Mesodermal cell (in vitro differentiated cells): ENCODE measurements around the gene FMNL1.

Experiments
- H3K27ac ChIP-seq: 2 replicates; pipeline ENCODE4 v1.7.0; 2013; ENCODE audit warnings: mild to moderate bottlenecking, low read depth, low read length, moderate library complexity; ENCODE audit not compliant: severe bottlenecking
- H3K36me3 ChIP-seq: 2 replicates; pipeline ENCODE4 v1.7.1; 2013; ENCODE audit warnings: mild to moderate bottlenecking, low read length, moderate library complexity; ENCODE audit not compliant: control insufficient read depth, insufficient read depth
- H3K4me1 ChIP-seq: one replicate; pipeline ENCODE4 v1.7.1; 2013; ENCODE audit warnings: mild to moderate bottlenecking, low read length; ENCODE audit not compliant: insufficient read depth, control insufficient read depth, poor library complexity, severe bottlenecking
- H3K4me3 ChIP-seq: 2 replicates; pipeline ENCODE4 v1.7.0; 2013; ENCODE audit warnings: low read length, control low read depth, mild to moderate bottlenecking; ENCODE audit not compliant: insufficient read depth, poor library complexity, severe bottlenecking; ENCODE audit errors: extremely low read depth
- H3K9me3 ChIP-seq: 2 replicates; pipeline ENCODE4 v1.7.1; 2013; ENCODE audit warnings: mild to moderate bottlenecking, low read length, moderate library complexity; ENCODE audit not compliant: control insufficient read depth
- WGBS, 2 experiments: methylation state at CpG; one replicate each; pipeline ENCODE4 v1.1.5; 2013; ENCODE audit warnings: missing lambda C conversion rate in 2 of 2; ENCODE audit not compliant: insufficient coverage in 2 of 2; 5-methylcytosine and 5-hydroxymethylcytosine counted together

The FMNL1 gene

DNA sequence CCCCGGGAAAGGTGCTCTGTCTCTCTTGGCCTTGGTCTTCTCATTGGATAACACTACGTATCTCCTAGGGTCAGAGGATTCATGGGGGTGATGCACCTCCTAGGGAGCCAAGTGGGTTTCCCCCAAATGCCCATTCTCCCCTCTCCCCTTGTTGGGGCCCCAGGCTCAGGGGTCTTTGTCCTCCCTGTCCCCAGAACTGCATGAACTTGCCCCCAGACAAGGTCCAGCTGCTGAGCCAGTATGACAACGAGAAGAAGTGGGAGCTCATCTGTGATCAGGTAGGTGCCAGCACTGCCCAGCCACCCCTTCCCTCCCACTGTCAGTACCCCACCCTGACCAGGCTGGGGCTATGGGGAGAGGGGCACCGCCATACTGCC, 8.7 kb downstream of the FMNL1 start:
- WGBS, 2 experiments = 95 to 100% methylated on average over 3 to 4 of the region's 4 CpGs
- H3K27ac ChIP-seq = no peak overlapping the region
- H3K36me3 ChIP-seq = no peaks in the 10 kb centered on the region
- H3K4me1 ChIP-seq = peaks cover 46% of the 10 kb centered on the region
- H3K9me3 ChIP-seq = no peaks in the 10 kb centered on the region
- H3K4me3 ChIP-seq = no peak overlapping the region

DNA sequence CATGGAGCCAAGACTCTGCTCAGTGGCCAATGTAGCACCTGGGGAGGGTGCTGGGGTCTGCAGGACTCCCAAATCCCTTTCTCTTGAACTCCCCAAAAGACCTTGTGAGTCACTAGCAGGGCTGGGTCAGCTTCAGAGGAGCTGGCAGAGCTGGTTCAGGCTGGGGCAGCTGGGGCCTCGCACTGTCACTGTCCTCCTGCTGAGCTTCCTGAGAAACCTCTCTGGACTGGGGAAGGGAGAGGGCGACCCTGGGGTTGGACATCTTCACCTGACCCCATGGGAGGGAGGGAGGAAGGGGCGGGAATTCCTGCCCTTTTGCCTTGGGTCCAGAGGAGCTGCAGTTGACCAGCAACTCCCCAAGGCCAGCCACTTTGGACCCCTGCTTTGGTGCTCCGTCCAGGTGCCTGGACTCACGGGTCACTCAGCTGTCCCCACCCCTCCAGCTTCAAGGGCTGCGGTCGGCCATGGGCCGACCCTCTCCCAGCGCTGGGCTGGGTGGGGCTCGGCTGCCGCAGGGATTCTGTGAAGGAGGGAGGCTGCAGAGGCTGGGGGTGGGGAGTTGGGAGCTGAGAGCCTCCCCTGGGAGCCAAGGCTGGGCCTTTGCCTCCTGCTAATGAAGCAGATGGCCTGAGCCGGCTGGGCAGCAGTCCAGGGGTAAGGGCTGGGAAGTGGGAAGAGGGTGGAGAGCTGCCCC, 9.2 kb downstream of the FMNL1 start:
- no peak overlapping the region for H3K27ac ChIP-seq
- no peak overlapping the region for H3K4me3 ChIP-seq
- 61 to 68% methylated on average over 6 of the region's 12 CpGs for WGBS, 2 experiments
- no peaks in the 10 kb centered on the region for H3K36me3 ChIP-seq
- H3K9me3 ChIP-seq = no peaks in the 10 kb centered on the region
- H3K4me1 ChIP-seq = peaks cover 43% of the 10 kb centered on the region

DNA sequence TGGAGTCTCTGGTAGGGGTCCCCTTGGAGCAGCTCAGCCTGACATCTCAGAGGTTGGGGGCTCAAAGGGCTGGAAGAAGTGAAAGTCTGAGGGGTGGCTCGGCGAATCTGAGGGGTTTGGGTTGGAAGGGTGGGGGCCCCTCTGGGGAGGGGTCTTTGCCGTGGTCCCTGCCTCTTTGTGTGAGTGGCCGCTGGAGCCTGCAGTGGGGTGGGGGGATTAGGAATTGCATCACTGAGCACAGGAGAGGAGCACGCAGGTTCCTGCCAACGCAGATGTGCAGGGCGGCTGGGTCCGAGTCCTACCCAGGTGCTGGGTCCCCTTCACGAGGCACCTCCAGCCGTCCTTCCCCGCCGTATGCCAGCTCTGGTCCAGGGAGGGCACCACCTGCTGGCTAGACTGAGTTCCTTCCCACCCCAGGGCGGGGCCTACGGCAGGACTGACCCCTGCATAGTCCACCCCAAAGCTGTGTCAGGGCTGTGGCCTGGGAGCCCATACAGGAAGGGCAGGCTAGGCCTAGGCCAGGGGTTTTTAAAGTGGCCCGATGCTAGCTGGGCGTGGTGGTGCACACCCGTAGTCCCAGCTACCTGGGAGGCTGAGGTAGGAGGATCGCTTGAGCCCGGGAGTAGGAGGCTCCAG, 9.9 kb downstream of the FMNL1 start:
- 75 to 77% methylated on average over 15 to 17 of the region's 19 CpGs for WGBS, 2 experiments
- Histone ChIP-seq H3K36me3 (no peaks in the 10 kb centered on the region), H3K9me3 (no peaks in the 10 kb centered on the region), H3K4me3 (no peak overlapping the region), H3K4me1 (peaks cover 37% of the 10 kb centered on the region), H3K27ac (no peak overlapping the region)

DNA sequence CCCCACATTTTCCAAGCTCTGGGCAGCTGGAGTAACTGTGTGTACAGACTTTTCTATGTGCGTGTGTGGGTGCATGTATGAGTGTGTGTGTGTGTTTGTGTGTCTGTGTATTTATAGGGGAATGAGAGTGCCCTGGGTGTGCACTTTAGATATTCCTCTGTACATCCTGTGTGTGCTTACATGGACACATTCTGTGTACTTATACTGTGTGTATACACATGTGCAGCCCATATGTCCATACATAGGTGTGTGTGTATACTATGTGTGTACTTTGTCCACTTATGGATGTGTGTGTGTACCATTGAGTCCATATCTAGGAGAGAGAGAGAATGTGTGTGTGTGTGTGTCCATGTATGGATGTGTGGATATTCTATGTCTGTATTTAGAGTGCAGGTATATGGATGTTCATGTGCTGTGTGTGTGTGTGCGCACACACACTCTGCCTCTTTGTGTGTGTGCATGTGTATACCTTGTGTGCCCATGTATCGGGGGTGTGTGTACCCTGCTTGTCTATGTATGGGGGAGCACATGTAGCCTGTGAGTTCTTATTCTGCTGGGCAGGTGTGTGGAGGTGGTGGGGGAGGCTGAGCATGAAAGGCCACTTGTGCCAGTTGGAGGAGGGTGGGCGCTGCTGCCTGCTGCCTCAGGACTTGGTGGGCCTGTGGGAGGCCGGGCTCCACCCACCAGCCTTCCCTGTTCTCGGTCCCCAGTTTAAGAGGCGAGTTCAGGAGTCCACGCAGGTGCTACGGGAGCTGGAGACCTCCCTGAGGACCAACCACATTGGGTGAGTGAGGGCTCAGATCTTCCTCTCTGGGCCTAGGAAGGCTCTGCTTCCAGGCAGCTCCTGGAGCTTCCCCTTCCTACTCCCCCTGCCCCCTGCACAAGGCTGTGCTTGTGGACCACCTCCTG, 11.1 kb downstream of the FMNL1 start:
- 85 to 93% methylated on average over 4 to 7 of the region's 9 CpGs for WGBS, 2 experiments
- no peaks in the 10 kb centered on the region for H3K9me3 ChIP-seq
- no peaks in the 10 kb centered on the region for H3K36me3 ChIP-seq
- no peak overlapping the region for H3K4me3 ChIP-seq
- peaks cover 32% of the 10 kb centered on the region for H3K4me1 ChIP-seq
- no peak overlapping the region for H3K27ac ChIP-seq

DNA sequence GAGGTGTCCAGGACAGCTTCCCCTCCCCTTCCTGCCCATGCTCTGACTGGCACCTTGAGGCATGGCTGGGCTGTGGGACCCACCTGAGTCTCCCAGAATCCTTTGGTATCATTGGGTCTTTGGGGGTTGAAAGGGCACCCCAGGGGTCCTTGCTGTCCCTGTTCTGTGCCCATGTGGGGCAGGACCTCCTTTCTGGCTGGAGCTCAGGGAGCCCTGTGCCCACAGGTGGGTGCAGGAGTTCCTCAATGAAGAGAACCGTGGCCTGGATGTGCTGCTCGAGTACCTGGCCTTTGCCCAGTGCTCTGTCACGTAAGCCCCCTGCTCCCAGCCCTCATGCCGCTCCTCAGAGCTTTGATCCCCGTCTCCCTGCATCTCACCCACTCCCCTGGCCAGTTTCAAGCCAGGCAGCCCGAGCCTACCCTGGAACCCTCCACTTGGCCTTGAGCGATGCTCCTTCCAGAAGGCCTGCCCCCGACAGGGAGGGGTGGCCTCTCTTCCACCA, 11.8 kb downstream of the FMNL1 start:
- Histone ChIP-seq H3K9me3 (no peaks in the 10 kb centered on the region), H3K4me3 (no peak overlapping the region), H3K36me3 (no peaks in the 10 kb centered on the region), H3K4me1 (peaks cover 27% of the 10 kb centered on the region), H3K27ac (no peak overlapping the region)
- 79 to 88% methylated on average over 8 of the region's 8 CpGs for WGBS, 2 experiments

DNA sequence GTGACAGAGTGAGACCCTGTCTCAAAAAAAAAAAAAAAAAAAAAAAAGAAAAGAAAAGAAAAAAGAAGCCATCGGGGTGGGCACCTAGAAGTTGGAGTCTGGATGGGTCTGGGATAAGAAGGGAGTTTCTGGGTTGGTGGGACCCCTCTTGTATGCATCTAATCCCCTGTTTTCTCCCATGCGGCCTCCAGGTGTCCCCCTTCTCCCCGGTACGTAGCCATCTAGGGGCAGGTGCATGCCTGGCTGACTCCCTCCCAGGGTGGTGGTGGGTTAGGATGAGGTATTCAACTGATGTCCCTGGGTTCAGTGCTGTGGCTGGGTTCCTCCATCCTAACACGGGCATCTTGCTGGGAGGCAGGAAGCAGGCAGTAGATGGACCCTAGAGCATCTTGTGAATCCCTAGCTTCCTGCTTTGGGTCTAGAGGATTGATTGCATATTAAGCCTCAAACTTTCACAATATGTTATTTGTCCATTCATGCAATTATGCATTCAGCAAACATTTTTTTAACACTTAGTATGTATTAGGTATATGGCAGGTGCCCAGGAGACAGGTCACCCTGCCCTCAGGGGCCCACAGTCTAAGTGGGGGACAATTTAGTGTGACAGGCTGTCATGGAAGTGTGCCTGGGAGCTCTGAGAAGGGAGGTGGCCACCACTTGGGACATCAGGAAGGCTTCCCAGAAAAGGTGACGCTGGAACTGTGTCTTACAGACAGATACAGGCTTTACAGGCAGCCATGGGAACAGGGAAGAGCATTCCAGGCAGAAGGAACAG, 13.1 kb downstream of the FMNL1 start:
- WGBS, 2 experiments = 6 to 38% methylated on average over 1 to 2 of the region's 6 CpGs
- H3K27ac ChIP-seq = no peak overlapping the region
- H3K9me3 ChIP-seq = no peaks in the 10 kb centered on the region
- no peak overlapping the region for H3K4me3 ChIP-seq
- no peaks in the 10 kb centered on the region for H3K36me3 ChIP-seq
- H3K4me1 ChIP-seq = peaks cover 13% of the 10 kb centered on the region

DNA sequence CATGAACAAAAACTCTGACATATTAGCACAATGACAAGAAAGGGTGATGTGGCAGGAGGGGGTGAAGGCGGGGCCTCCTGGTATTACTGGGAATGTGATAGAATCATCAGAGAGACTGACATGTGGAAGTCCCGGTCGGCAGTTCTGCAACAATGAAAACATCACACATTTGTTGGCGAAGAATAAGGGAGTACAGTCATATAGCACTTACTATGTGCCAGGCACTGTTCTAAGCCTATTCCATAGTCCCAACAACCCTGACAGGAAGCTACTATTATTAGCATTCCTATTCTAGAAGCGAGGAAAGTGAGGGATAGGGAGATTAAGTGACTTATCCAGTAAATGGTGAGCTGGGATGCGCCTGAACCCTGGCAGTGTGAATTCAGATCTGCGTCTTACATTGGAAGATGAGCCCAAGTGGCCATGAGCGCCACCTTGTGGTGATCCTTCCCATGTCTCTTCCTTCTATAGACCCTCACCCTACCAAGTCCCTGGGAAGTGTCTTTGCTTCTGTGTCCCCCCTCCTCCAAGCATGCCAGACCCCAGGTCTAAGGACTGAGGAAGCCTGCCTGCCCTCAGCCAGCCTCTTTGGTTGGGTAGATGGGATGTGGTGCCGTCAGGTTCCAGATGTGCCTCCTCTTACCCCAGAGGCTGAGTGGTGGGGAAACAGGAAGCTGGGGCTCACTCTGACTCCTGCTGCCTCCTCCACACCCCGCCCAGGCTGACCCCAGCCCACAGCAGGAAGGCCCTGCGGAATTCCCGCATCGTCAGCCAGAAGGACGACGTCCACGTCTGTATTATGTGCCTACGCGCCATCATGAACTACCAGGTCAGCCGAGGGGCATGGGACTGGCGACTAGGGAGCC, 14.0 kb downstream of the FMNL1 start:
- Histone ChIP-seq H3K4me1 (peaks cover 6% of the 10 kb centered on the region), H3K9me3 (no peaks in the 10 kb centered on the region), H3K36me3 (no peaks in the 10 kb centered on the region), H3K4me3 (no peak overlapping the region), H3K27ac (no peak overlapping the region)
- WGBS, 2 experiments = 47 to 55% methylated on average over 16 to 17 of the region's 20 CpGs

DNA sequence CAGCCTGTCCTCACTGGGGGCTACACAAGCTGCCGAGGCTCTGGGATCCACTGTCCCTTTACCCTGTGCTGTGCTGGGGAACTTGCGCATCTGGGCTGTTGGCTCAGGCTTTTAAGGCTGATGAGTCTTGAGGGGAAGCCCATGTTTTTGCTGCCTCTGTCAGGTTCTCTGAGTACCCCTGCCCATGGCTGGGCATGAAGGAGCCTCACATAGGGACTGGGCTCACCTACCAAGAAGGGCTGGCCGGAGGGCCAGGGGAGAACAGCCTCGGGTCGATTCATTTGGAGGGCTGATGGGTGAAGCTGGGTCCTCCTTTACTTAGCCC, 14.6 kb downstream of the FMNL1 start:
- Histone ChIP-seq H3K9me3 (no peaks in the 10 kb centered on the region), H3K36me3 (no peaks in the 10 kb centered on the region), H3K27ac (no peak overlapping the region), H3K4me3 (no peak overlapping the region), H3K4me1 (peaks cover 1% of the 10 kb centered on the region)
- 83 to 87% methylated on average over 2 to 5 of the region's 5 CpGs for WGBS, 2 experiments

DNA sequence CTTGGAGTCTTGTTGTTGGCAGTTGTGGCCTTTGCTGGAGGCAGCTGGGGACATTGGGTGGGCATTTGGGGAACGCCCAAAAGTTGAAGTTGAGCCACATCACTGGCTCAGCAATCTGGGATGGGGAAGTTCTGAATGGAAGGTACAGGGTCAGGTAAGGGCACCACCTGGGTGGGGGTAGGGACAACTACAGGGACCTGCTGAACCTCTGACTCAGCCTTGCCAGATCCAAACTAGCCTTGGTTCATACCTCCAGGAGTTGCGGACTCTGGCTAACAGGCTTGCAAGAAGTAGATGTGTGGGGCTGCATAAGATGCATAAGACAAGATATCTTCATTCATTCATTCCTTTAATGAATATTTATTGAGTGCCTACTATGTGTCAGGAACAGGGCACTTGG, 16.0 kb downstream of the FMNL1 start:
- H3K4me3 ChIP-seq = no peak overlapping the region
- H3K4me1 ChIP-seq = no peaks in the 10 kb centered on the region
- H3K27ac ChIP-seq = no peak overlapping the region
- WGBS, 2 experiments = 73 to 100% methylated on average over 1 of the region's 2 CpGs
- H3K9me3 ChIP-seq = no peaks in the 10 kb centered on the region
- no peaks in the 10 kb centered on the region for H3K36me3 ChIP-seq
